ENCODE measurements around the gene RTEL1.

RTEL1 gene

DNA sequence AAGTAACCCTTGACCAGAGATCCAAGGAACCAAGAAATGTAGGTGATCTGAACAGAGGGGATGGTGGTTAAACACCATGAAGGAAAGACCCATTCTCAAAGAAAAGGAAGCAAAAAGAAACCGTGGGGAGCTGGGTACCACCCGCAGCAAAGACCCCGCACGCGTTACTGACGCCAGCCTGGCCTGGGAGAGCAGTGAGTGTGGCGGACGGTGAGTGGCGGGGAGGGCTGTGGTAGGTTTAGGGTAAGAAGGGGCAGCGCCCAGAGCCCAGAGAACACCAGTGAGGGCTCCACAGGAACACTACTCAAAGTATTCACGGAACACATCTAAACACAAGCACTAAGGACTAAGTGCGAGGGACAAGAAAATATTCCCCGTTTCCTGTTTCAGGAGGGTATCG lies 35.4 kb upstream of the RTEL1 start:
- TF ChIP-seq, protein P1, sequence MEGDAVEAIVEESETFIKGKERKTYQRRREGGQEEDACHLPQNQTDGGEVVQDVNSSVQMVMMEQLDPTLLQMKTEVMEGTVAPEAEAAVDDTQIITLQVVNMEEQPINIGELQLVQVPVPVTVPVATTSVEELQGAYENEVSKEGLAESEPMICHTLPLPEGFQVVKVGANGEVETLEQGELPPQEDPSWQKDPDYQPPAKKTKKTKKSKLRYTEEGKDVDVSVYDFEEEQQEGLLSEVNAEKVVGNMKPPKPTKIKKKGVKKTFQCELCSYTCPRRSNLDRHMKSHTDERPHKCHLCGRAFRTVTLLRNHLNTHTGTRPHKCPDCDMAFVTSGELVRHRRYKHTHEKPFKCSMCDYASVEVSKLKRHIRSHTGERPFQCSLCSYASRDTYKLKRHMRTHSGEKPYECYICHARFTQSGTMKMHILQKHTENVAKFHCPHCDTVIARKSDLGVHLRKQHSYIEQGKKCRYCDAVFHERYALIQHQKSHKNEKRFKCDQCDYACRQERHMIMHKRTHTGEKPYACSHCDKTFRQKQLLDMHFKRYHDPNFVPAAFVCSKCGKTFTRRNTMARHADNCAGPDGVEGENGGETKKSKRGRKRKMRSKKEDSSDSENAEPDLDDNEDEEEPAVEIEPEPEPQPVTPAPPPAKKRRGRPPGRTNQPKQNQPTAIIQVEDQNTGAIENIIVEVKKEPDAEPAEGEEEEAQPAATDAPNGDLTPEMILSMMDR (conservative IDR thresholded peaks at IDR 0.05): no peak
- H3K27ac ChIP-seq: peak overlapping the region; percentile 73; the same call in 1 of the 2 replicates

DNA sequence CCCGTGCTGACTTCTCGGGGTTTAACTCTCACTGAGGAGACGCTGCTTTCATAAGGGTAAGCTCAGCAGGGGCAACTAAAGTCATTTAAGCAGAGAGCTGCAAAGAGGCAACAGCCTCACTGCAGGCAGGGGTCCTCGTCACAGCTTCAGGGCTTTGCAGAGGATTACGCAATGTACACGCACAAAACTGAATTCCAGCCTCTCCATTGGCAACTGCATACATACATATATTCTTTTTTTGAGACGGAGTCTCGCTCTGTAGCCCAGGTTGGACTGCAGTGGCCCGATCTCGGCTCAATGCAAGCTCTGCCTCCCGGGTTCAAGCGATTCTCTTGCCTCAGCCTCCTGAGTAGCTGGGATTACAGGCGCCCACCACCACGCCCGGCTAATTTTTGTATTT lies 33.6 kb upstream of the RTEL1 start:
- TF ChIP-seq, protein P1 (conservative IDR thresholded peaks at IDR 0.05): no peak
- H3K27ac ChIP-seq: peak overlapping the region; percentile 96; the same call in 1 of the 2 replicates

DNA sequence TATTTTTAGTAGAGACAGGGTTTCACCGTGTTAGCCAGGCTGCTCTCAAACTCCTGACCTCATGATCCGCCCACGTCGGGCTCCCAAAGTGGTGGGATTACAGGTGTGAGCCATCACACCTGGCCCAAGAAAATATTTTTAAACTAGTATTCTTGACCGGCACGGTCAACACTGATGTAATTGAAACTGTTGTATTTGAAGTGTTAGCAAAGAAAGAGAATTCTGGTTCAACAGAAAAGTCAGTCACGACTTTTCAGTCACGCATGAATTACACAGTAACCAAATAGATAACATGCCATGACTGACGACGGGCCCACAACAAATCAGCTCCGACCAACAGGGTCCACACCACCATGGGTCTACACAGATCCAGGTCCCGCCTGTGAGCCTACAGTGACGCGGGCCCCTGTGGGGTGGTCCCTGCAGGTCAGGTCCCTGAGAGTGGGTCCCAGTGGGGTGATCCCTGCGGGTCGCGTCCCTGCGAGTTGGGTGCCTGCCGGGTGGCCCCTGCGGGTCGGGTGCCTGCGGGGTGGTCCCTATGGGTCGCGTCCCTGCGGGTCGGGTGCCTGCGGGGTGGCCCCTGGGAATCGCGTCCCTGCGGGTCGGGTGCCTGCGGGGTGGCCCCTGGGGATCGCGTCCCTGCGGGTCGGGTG lies 32.2 kb upstream of the RTEL1 start:
- TF ChIP-seq, protein P1 (conservative IDR thresholded peaks at IDR 0.05): no peak
- peak overlapping the region; percentile 96 for H3K27ac ChIP-seq

DNA sequence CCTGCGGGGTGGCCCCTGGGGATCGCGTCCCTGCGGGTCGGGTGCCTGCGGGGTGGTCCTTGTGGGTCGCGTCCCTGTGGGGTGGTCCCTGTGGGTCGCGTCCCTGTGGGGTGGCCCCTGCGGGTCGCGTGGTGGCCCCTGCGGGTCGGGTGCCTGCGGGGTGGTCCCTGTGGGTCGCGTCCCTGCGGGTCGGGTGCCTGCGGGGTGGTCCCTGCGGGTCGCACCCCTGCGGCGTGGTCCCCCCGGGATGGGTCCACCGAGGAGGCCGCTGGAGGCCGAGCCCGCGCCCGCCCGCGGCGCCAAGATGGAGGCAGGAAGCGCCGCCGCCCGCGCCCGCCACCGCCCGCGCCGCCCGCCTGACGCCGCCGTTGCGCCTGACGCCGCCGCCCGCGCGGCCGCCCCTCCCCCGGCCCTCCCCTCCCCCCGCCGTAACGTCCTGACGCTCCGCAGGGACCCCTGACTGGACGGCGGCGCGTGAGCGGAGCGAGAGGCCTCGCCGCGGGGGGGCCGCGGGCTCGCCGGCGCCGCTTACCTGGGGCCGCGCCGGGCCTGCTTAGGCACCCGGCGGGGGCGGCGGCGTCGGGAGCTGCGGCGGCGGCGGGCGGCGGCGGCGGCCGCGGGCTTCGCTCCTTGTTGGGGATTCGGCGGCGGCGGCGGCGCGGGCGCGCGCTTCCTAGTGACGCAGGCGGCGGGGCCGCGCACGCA lies 31.5 kb upstream of the RTEL1 start, which contains the start of gene GMEB2:
TSS of gene GMEB2 (minus strand) at position 678 of the 705 bp plus-strand sequence. CDS start 7,704 bp downstream, outside the sequence.
- TF ChIP-seq, protein P1 (conservative IDR thresholded peaks at IDR 0.05): no peak
- peak within 1 kb of the TSS; percentile 96 for H3K27ac ChIP-seq

DNA sequence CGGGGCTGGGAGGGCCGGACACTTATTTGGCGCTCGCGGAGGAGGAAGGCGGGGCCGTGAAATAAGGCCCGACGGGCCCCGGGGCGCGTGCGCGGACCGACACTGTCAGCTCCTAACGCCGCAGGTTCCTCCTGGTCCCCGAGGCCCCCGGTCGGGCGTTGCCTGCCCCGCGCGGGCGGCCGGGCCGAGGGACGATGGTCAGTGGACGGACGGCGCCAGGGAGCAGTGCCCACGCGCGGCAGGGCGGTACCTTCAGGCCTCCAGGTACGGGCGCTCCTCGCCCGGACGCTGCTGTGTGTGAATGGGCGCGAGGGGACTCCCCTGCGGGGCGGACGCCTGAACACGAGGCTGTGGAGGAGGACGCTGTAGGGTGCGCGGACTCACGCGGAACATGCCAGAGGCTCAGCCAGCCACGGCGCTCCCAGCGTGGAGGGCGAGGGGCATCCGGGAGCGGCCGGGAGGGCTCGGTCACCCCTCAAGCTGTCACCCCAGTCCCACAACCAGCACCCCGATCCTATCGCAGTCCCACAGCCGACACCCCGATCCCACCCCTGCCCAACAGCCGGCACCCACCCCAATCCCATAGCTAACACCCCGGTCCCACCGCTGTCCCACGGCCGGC lies 30.9 kb upstream of the RTEL1 start:
- TF ChIP-seq, protein P1 (conservative IDR thresholded peaks at IDR 0.05): no peak
- peak overlapping the region; percentile 96 for H3K27ac ChIP-seq

DNA sequence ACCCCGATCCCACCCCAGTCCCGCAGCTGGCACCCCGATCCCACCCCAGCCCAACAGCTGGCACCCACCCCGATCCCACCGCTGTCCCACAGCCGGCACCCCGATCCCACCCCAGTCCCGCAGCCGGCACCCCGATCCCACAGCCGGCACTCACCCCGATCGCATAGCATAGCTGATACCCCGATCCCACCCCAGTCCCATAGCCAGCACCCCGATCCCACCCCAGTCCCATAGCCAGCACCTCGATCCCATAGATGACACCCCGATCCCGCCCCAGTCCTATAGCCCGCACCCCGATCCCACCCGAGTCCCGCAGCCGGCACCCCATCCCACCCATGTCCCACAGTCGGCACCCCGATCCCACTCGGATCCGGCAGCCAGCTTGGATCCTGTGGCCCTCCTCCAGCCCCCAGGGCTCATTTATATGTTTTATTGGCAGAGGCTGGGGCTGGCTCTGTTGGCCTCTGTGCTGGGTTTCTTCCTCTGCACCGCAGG lies 30.3 kb upstream of the RTEL1 start:
- peak overlapping the region; percentile 96 for H3K27ac ChIP-seq
- TF ChIP-seq, protein P1 (conservative IDR thresholded peaks at IDR 0.05): no peak
